WTC11 (cell line): Measurements from ENCODE around the gene AGBL1. TPM values are rescaled to one million over a fixed set of nuclear protein-coding genes. Genes with fewer than 3 reads are reported as not detected.

Source experiments
- ATAC-seq: fragments of 200-7000 bp; cut with Tn5 transposase; 2 replicates; pipeline ENCODE4 v1.10.0; 2021; ENCODE audit warnings: mild to moderate bottlenecking, moderate library complexity
- CTCF ChIA-PET: fragments of 300-600 bp; sonication (Branson Sonifier 250); formaldehyde crosslinking; loops from one replicate; lab custom pipeline; 2021; ENCODE audit warnings: antibody characterized with exemption; lab: Charles Lee
- POLR2A ChIA-PET: fragments of 350-600 bp; sonication (Branson Sonifier 250); formaldehyde crosslinking; loops from one replicate; lab custom pipeline; 2021; ENCODE audit warnings: antibody characterized with exemption; lab: Charles Lee
- DNase-seq: peaks from one replicate; pipeline ENCODE4 v3.0.0; 2021; ENCODE audit warnings: low spot score
- H3K27ac Mint-ChIP-seq: 2 replicates; pipeline ENCODE4 v1.8.0; 2021; ENCODE audit warnings: mixed read lengths
- H3K27me3 Mint-ChIP-seq: 2 replicates; pipeline ENCODE4 v1.8.0; 2021; ENCODE audit warnings: low read depth, mild to moderate bottlenecking, moderate library complexity, mixed read lengths
- H3K36me3 Mint-ChIP-seq: 2 replicates; pipeline ENCODE4 v1.8.0; 2021; ENCODE audit warnings: mixed read lengths
- H3K4me1 Mint-ChIP-seq: 2 replicates; pipeline ENCODE4 v1.8.0; 2022; ENCODE audit warnings: mixed read lengths
- H3K4me3 Mint-ChIP-seq: 2 replicates; pipeline ENCODE4 v1.8.0; 2021; ENCODE audit warnings: mild to moderate bottlenecking, moderate library complexity, mixed read lengths
- H3K9me3 Mint-ChIP-seq: 2 replicates; pipeline ENCODE4 v1.8.0; 2021; ENCODE audit warnings: mixed read lengths
- ATF1 ChIP-seq: sonication (generic); formaldehyde crosslinking; IDR thresholded peaks from 2 replicates; pipeline ENCODE4 v1.8.1; 2023; ENCODE audit warnings: mild to moderate bottlenecking, moderate library complexity, missing genetic modification reagents
- CREB1 ChIP-seq: sonication (generic); formaldehyde crosslinking; IDR thresholded peaks from 2 replicates; pipeline ENCODE4 v1.8.0; 2023; ENCODE audit warnings: mild to moderate bottlenecking, missing genetic modification reagents
- CTCF ChIP-seq: fragments of 200-600 bp; IDR thresholded peaks from 2 replicates; pipeline ENCODE4 v1.8.0; 2022; ENCODE audit warnings: antibody characterized with exemption
- EMX1 ChIP-seq: fragments of 250-450 bp; sonication (Bioruptor Pico); IDR thresholded peaks from 2 replicates; pipeline ENCODE4 v1.8.0; 2021; ENCODE audit warnings: mild to moderate bottlenecking
- ERG ChIP-seq: fragments of 250-450 bp; sonication (Bioruptor Pico); IDR thresholded peaks from 2 replicates; pipeline ENCODE4 v1.8.0; 2021; ENCODE audit warnings: mild to moderate bottlenecking
- ESRRA ChIP-seq: sonication (generic); formaldehyde crosslinking; IDR thresholded peaks from 2 replicates; pipeline ENCODE4 v1.8.1; 2022; ENCODE audit warnings: mild to moderate bottlenecking, missing genetic modification reagents, borderline replicate concordance
- FOXJ3 ChIP-seq: sonication (generic); formaldehyde crosslinking; IDR thresholded peaks from 2 replicates; pipeline ENCODE4 v1.9.0; 2021; ENCODE audit warnings: missing genetic modification reagents, mild to moderate bottlenecking, borderline replicate concordance
- FOXK1 ChIP-seq: sonication (generic); formaldehyde crosslinking; IDR thresholded peaks from 2 replicates; pipeline ENCODE4 v1.8.0; 2022; ENCODE audit warnings: mild to moderate bottlenecking, moderate library complexity, missing genetic modification reagents
- FOXP1 ChIP-seq: sonication (generic); formaldehyde crosslinking; IDR thresholded peaks from 2 replicates; pipeline ENCODE4 v1.8.0; 2022; ENCODE audit warnings: missing genetic modification reagents, mild to moderate bottlenecking, moderate library complexity, borderline replicate concordance
- FOXP4 ChIP-seq: sonication (generic); formaldehyde crosslinking; IDR thresholded peaks from 2 replicates; pipeline ENCODE4 v1.8.0; 2022; ENCODE audit warnings: mild to moderate bottlenecking, missing genetic modification reagents
- GABPB1 ChIP-seq: sonication (generic); formaldehyde crosslinking; IDR thresholded peaks from 2 replicates; pipeline ENCODE4 v1.8.1; 2023; ENCODE audit warnings: mild to moderate bottlenecking, missing genetic modification reagents
- GRHL2 ChIP-seq: fragments of 250-450 bp; sonication (Bioruptor Pico); IDR thresholded peaks from 2 replicates; pipeline ENCODE4 v1.8.0; 2022; ENCODE audit warnings: mild to moderate bottlenecking, moderate library complexity; ENCODE audit not compliant: insufficient replicate concordance, severe bottlenecking
- GTF2I ChIP-seq: fragments of 250-450 bp; sonication (Bioruptor Pico); conservative IDR thresholded peaks from 2 replicates; pipeline ENCODE4 v1.4.0; 2021; ENCODE audit warnings: mild to moderate bottlenecking
- IRF1 ChIP-seq: sonication (generic); formaldehyde crosslinking; IDR thresholded peaks from 2 replicates; pipeline ENCODE4 v1.8.0; 2023; ENCODE audit warnings: missing genetic modification reagents
- IRF2 ChIP-seq: sonication (generic); formaldehyde crosslinking; IDR thresholded peaks from 2 replicates; pipeline ENCODE4 v1.8.0; 2022; ENCODE audit warnings: low read depth, missing genetic modification reagents, borderline replicate concordance
- KAT7 ChIP-seq: sonication (generic); formaldehyde crosslinking; IDR thresholded peaks from 2 replicates; pipeline ENCODE4 v1.8.1; 2023; ENCODE audit warnings: missing genetic modification reagents, mild to moderate bottlenecking, borderline replicate concordance
- MLX ChIP-seq: sonication (generic); formaldehyde crosslinking; IDR thresholded peaks from 2 replicates; pipeline ENCODE4 v1.8.1; 2023; ENCODE audit warnings: mild to moderate bottlenecking, missing genetic modification reagents, moderate library complexity
- MYBL2 ChIP-seq: sonication (generic); formaldehyde crosslinking; IDR thresholded peaks from 2 replicates; pipeline ENCODE4 v1.8.1; 2023; ENCODE audit warnings: mild to moderate bottlenecking, moderate library complexity, missing genetic modification reagents
- NR3C1 ChIP-seq: sonication (generic); formaldehyde crosslinking; conservative IDR thresholded peaks from 2 replicates; pipeline ENCODE4 v1.8.1; 2023; ENCODE audit warnings: low read depth, mild to moderate bottlenecking, missing genetic modification reagents
- SMAD3 ChIP-seq: sonication (generic); formaldehyde crosslinking; IDR thresholded peaks from 2 replicates; pipeline ENCODE4 v1.8.0; 2022; ENCODE audit warnings: missing genetic modification reagents, mild to moderate bottlenecking, borderline replicate concordance
- TP53 ChIP-seq: sonication (generic); formaldehyde crosslinking; IDR thresholded peaks from 2 replicates; pipeline ENCODE4 v1.8.1; 2023; ENCODE audit warnings: mild to moderate bottlenecking, missing genetic modification reagents
- USF1 ChIP-seq: sonication (generic); formaldehyde crosslinking; IDR thresholded peaks from 2 replicates; pipeline ENCODE4 v1.8.0; 2022; ENCODE audit warnings: mild to moderate bottlenecking, missing genetic modification reagents
- USF2 ChIP-seq: sonication (generic); formaldehyde crosslinking; IDR thresholded peaks from 2 replicates; pipeline ENCODE4 v1.8.1; 2023; ENCODE audit warnings: mild to moderate bottlenecking, missing genetic modification reagents, moderate library complexity
- ZNF219 ChIP-seq: sonication (generic); formaldehyde crosslinking; IDR thresholded peaks from 2 replicates; pipeline ENCODE4 v1.8.0; 2023; ENCODE audit warnings: missing genetic modification reagents, mild to moderate bottlenecking, borderline replicate concordance
- ZNF232 ChIP-seq: sonication (generic); formaldehyde crosslinking; IDR thresholded peaks from 2 replicates; pipeline ENCODE4 v1.8.0; 2022; ENCODE audit warnings: mild to moderate bottlenecking, missing genetic modification reagents
- ZNF396 ChIP-seq: fragments of 250-450 bp; sonication (Bioruptor Pico); IDR thresholded peaks from 2 replicates; pipeline ENCODE4 v1.8.0; 2021; ENCODE audit warnings: mild to moderate bottlenecking, moderate library complexity, borderline replicate concordance
- total RNA-seq: library from RNA; stranded (reverse); gene quantifications from 3 replicates; pipeline ENCODE4 v1.2.3, GENCODE V29; 2021

AGBL1 gene
- total RNA-seq, 1 experiment from 2014 or later: not detected

- CTCF ChIA-PET: no interaction called here
- TF ChIP-seq KAT7 (CRISPR knock-in tag) (no peak), MLX (no peak), TP53 (CRISPR knock-in tag) (no peak), GTF2I (CRISPR knock-in tag) (no peak), IRF1 (CRISPR knock-in tag) (no peak), SMAD3 (CRISPR knock-in tag) (no peak), FOXJ3 (no peak), EMX1 (no peak), IRF2 (CRISPR knock-in tag) (no peak), ZNF396 (CRISPR knock-in tag) (no peak), GRHL2 (CRISPR knock-in tag) (no peak), ZNF219 (no peak), USF1 (CRISPR knock-in tag) (no peak), ERG (CRISPR knock-in tag) (no peak), ATF1 (CRISPR knock-in tag) (no peak), MYBL2 (CRISPR knock-in tag) (no peak), NR3C1 (CRISPR knock-in tag) (no peak), FOXK1 (CRISPR knock-in tag) (no peak)
- TF ChIP-seq, all 79 proteins: peak for 0
- H3K4me3 Mint-ChIP-seq: no peak overlapping the region
- H3K9me3 Mint-ChIP-seq: no peaks in the 10 kb centered on the region
- DNase-seq: no peak
- POLR2A ChIA-PET: no interaction called here
- no peak for ATAC-seq
- no peaks in the 10 kb centered on the region for H3K36me3 Mint-ChIP-seq
- H3K27ac Mint-ChIP-seq: no peak overlapping the region
- no peaks in the 10 kb centered on the region for H3K27me3 Mint-ChIP-seq
- H3K4me1 Mint-ChIP-seq: peaks cover 36% of the 10 kb centered on the region
Observed at GRCh38 chr15:86408261-86408660, 328.6 kb downstream of the AGBL1 start.

- no peak for ATAC-seq
- no peaks in the 10 kb centered on the region for H3K36me3 Mint-ChIP-seq
- TF ChIP-seq CREB1 (no peak), ZNF219 (no peak), GRHL2 (CRISPR knock-in tag) (no peak), CTCF (no peak), FOXP1 (CRISPR knock-in tag) (no peak), FOXP4 (CRISPR knock-in tag) (no peak), KAT7 (CRISPR knock-in tag) (no peak), ZNF232 (no peak), GABPB1 (CRISPR knock-in tag) (no peak), ESRRA (CRISPR knock-in tag) (no peak), IRF2 (CRISPR knock-in tag) (no peak), USF2 (CRISPR knock-in tag) (no peak)
- no peak overlapping the region for H3K27ac Mint-ChIP-seq
- no peaks in the 10 kb centered on the region for H3K27me3 Mint-ChIP-seq
- H3K9me3 Mint-ChIP-seq: peaks cover 5% of the 10 kb centered on the region; the same call in 1 of the 2 replicates
- POLR2A ChIA-PET: no interaction called here
- no peak for DNase-seq
- H3K4me1 Mint-ChIP-seq: peaks cover 28% of the 10 kb centered on the region
- CTCF ChIA-PET: no interaction called here
- H3K4me3 Mint-ChIP-seq: no peak overlapping the region
Observed at GRCh38 chr15:86411916-86412315, 332.2 kb downstream of the AGBL1 start.
